OCI-LY1 (cell line): Measurements from ENCODE around the gene SMYD3.

Experiments used
- H2AFZ ChIP-seq: fragments of 200-600 bp; sonication (generic), shearing (Covaris generic); 2 replicates; pipeline ENCODE4 v1.6.0; 2014; ENCODE audit warnings: antibody characterized with exemption, mild to moderate bottlenecking, low read length
- H3F3A ChIP-seq: fragments of 200-600 bp; sonication (generic), shearing (Covaris generic); 2 replicates; pipeline ENCODE4 v1.6.0; 2014; ENCODE audit warnings: mild to moderate bottlenecking, antibody characterized with exemption, low read length, moderate library complexity; ENCODE audit not compliant: insufficient read depth
- H3K27ac ChIP-seq: fragments of 200-600 bp; sonication (generic); 2 replicates; pipeline ENCODE4 v1.5.1; 2014; ENCODE audit warnings: low read length, mixed run types, mild to moderate bottlenecking, low read depth; ENCODE audit not compliant: poor library complexity, severe bottlenecking
- H3K27me3 ChIP-seq: fragments of 200-600 bp; sonication (generic); 2 replicates; pipeline ENCODE4 v1.6.0; 2014; ENCODE audit warnings: antibody characterized with exemption, mild to moderate bottlenecking, low read length, moderate library complexity; ENCODE audit not compliant: insufficient read depth
- H3K36me3 ChIP-seq: fragments of 200-600 bp; sonication (generic); 2 replicates; pipeline ENCODE4 v1.6.1; 2014; ENCODE audit warnings: mild to moderate bottlenecking, antibody characterized with exemption, low read length, moderate library complexity, mixed read lengths; ENCODE audit not compliant: insufficient read depth
- H3K4me1 ChIP-seq: fragments of 200-600 bp; sonication (generic); 2 replicates; pipeline ENCODE4 v1.5.1; 2014; ENCODE audit warnings: mild to moderate bottlenecking, low read length, moderate library complexity; ENCODE audit not compliant: insufficient read depth, severe bottlenecking
- H3K4me2 ChIP-seq: fragments of 200-600 bp; sonication (generic), shearing (Covaris generic); 2 replicates; pipeline ENCODE4 v1.6.1; 2014; ENCODE audit warnings: low read length
- H3K4me3 ChIP-seq: fragments of 200-600 bp; sonication (generic); 2 replicates; pipeline ENCODE4 v1.5.1; 2014; ENCODE audit warnings: low read length, low read depth, mild to moderate bottlenecking, mixed read lengths; ENCODE audit not compliant: poor library complexity, severe bottlenecking
- H3K79me2 ChIP-seq: fragments of 200-600 bp; shearing (Covaris generic); 2 replicates; pipeline ENCODE4 v1.6.1; 2016; ENCODE audit warnings: mixed run types, low read length, mixed read lengths; ENCODE audit not compliant: insufficient read depth
- H3K9ac ChIP-seq: fragments of 200-600 bp; sonication (generic), shearing (Covaris generic); 2 replicates; pipeline ENCODE4 v1.6.1; 2014; ENCODE audit warnings: mild to moderate bottlenecking, low read length, mixed read lengths
- H3K9me2 ChIP-seq: fragments of 200-600 bp; sonication (generic), shearing (Covaris generic); 2 replicates; pipeline ENCODE4 v1.6.1; 2014; ENCODE audit warnings: low read depth, mild to moderate bottlenecking, low read length, mixed read lengths
- H3K9me3 ChIP-seq: fragments of 200-600 bp; shearing (Covaris generic); 2 replicates; pipeline ENCODE4 v1.6.1; 2014; ENCODE audit warnings: low read length, mixed read lengths
- H4K20me1 ChIP-seq: fragments of 200-600 bp; sonication (generic), shearing (Covaris generic); 2 replicates; pipeline ENCODE4 v1.6.0; 2016; ENCODE audit warnings: mild to moderate bottlenecking, low read length; ENCODE audit not compliant: insufficient read depth
- CTCF ChIP-seq: fragments of 200-600 bp; sonication (generic), shearing (Covaris generic); IDR thresholded peaks from 2 replicates; pipeline ENCODE4 v1.5.1; 2017; ENCODE audit warnings: mild to moderate bottlenecking, antibody characterized with exemption, low read length, moderate library complexity, mixed read lengths
- EZH2 ChIP-seq: fragments of 200-600 bp; sonication (generic), shearing (Covaris generic); IDR thresholded peaks from 2 replicates; pipeline ENCODE4 v1.8.0; 2017; ENCODE audit warnings: borderline replicate concordance, mixed run types, mild to moderate bottlenecking, antibody characterized with exemption, low read length, moderate library complexity, mixed read lengths

The SMYD3 gene

GRCh38 chr1:246418565-246419312, 88.3 kb downstream of the SMYD3 start:
- Histone ChIP-seq H3K9ac (no peak overlapping the region), H3K4me2 (no peak overlapping the region), H3K9me2 (no peaks in the 10 kb centered on the region), H3F3A (no peaks in the 10 kb centered on the region), H3K9me3 (no peaks in the 10 kb centered on the region), H3K27me3 (no peaks in the 10 kb centered on the region), H3K36me3 (peaks cover 16% of the 10 kb centered on the region), H3K27ac (no peak overlapping the region), H3K79me2 (no peaks in the 10 kb centered on the region), H3K4me1 (no peaks in the 10 kb centered on the region), H2AFZ (no peak overlapping the region), H3K4me3 (no peak overlapping the region), H4K20me1 (no peaks in the 10 kb centered on the region)
- TF ChIP-seq CTCF (no peak), EZH2 (no peak)

GRCh38 chr1:246417813-246418564, 89.1 kb downstream of the SMYD3 start:
- Histone ChIP-seq H2AFZ (no peak overlapping the region), H3K9me3 (no peaks in the 10 kb centered on the region), H3K4me1 (no peaks in the 10 kb centered on the region), H3K36me3 (peaks cover 16% of the 10 kb centered on the region), H3K27ac (no peak overlapping the region), H3K4me2 (no peak overlapping the region), H3K9me2 (no peaks in the 10 kb centered on the region), H3K79me2 (no peaks in the 10 kb centered on the region), H3K9ac (no peak overlapping the region), H4K20me1 (no peaks in the 10 kb centered on the region), H3K4me3 (no peak overlapping the region), H3K27me3 (no peaks in the 10 kb centered on the region), H3F3A (no peaks in the 10 kb centered on the region)
- no peak for TF ChIP-seq EZH2

- Histone ChIP-seq H3K4me3 (no peak overlapping the region), H3K27ac (no peak overlapping the region)
Measured at GRCh38 chr1:246417152-246417812, 89.8 kb downstream of the SMYD3 start.

More at GRCh38 chr1:246417152-246417812, 89.8 kb downstream of the SMYD3 start:
- no peak overlapping the region for H3K9ac ChIP-seq
- H3F3A ChIP-seq: no peaks in the 10 kb centered on the region
- no peak overlapping the region for H2AFZ ChIP-seq
- H3K4me1 ChIP-seq: no peaks in the 10 kb centered on the region
- no peaks in the 10 kb centered on the region for H3K9me3 ChIP-seq
- H4K20me1 ChIP-seq: no peaks in the 10 kb centered on the region
- H3K36me3 ChIP-seq: peaks cover 16% of the 10 kb centered on the region
- no peaks in the 10 kb centered on the region for H3K9me2 ChIP-seq
- no peaks in the 10 kb centered on the region for H3K27me3 ChIP-seq
- H3K4me2 ChIP-seq: no peak overlapping the region
- TF ChIP-seq CTCF (no peak), EZH2 (no peak)
- H3K79me2 ChIP-seq: no peaks in the 10 kb centered on the region
